ENCODE results near the gene RBCK1. TPM values are rescaled to one million over a fixed set of nuclear protein-coding genes. Genes with fewer than 3 reads are reported as not detected.

RBCK1 gene
- total and polyA plus RNA-seq, 2 donors (not counting 3 experiments of a cell fraction or from before 2014, with no cell fraction given): 80.4 to 82.7 TPM

- BruUV-seq (replicated peaks): no TSS peak
- intact Hi-C loops (cut with micrococcal nuclease) (no loop called here), dilution Hi-C loops (cut with MboI; ENCODE audit: extremely low pct_ligation_motif_present, low sequenced_read_pairs) (no loop called here)
- CTCF ChIA-PET: interaction anchor here (2.6 kb wide), 1 partner anchor 22 kb away, joined by 8 read pairs; no protein-coding TSS in a partner anchor
- POLR2A ChIA-PET: no interaction called here
- Histone ChIP-seq H3K79me2 (ENCODE audit: control insufficient read depth, insufficient read depth, low read length) (peaks cover 43% of the 10 kb centered on the region), H3K4me3 (replicated peaks in 1 of 3; ENCODE audit: insufficient read depth in 1 of 3, low read depth in 1 of 3, low read length in 3 of 3) (no peak overlapping the region), H3K36me3 (ENCODE audit: control insufficient read depth in 2 of 2, extremely low read depth in 1 of 2, insufficient read depth in 2 of 2, low read length in 2 of 2) (peaks cover 14 to 18% of the 10 kb centered on the region in 2 experiments), H2AFZ (ENCODE audit: low read depth, low read length) (no peak overlapping the region), H3K9ac (replicated peaks; ENCODE audit: extremely low read depth, insufficient read depth, low read length) (no peak overlapping the region), H3K27ac (ENCODE audit: insufficient read depth, low read depth, low read length) (no peak overlapping the region), H3K27me3 (ENCODE audit: control insufficient read depth in 2 of 2, insufficient read depth in 2 of 2, low read length in 2 of 2) (no peaks in the 10 kb centered on the region), H3K4me1 (ENCODE audit: control insufficient read depth, extremely low read depth, insufficient read depth, low read length) (peaks cover 6% of the 10 kb centered on the region), H3K9me3 (replicated peaks; ENCODE audit: control insufficient read depth, insufficient read depth, low read length) (no peaks in the 10 kb centered on the region), H3K4me2 (ENCODE audit: insufficient read depth, low read length) (no peak overlapping the region), H3K9me1 (replicated peaks; ENCODE audit: control insufficient read depth, extremely low read depth, insufficient read depth, low read length) (no peaks in the 10 kb centered on the region), H4K20me1 (replicated peaks; ENCODE audit: control insufficient read depth, extremely low read depth, insufficient read depth, low read length) (peaks cover 4% of the 10 kb centered on the region)
- no peak for TF ChIP-seq MYC (IDR thresholded peaks at IDR 0.05; ENCODE audit: low read depth, low read length)
- TF ChIP-seq MAX (IDR thresholded peaks at IDR 0.05; ENCODE audit: insufficient read depth, insufficient read length): no peak
- no peak for TF ChIP-seq FOS (IDR thresholded peaks at IDR 0.05; ENCODE audit: borderline replicate concordance, insufficient read depth, low read length)
- TF ChIP-seq CTCF (IDR thresholded peaks at IDR 0.05; ENCODE audit: extremely low read depth in 1 of 2, insufficient read depth in 1 of 2, low read depth in 1 of 2, low read length in 2 of 2): no peak
- TF ChIP-seq POLR2A (IDR thresholded peaks at IDR 0.05; ENCODE audit: low read depth, low read length): no peak
- no peak for TF ChIP-seq EZH2 (IDR thresholded peaks at IDR 0.05; ENCODE audit: borderline replicate concordance, low read depth, low read length, severe bottlenecking)
- no peak for TF ChIP-seq GATA2 (IDR thresholded peaks at IDR 0.05; ENCODE audit: insufficient read depth, insufficient read length, low read depth, low read length)
- TF ChIP-seq POLR2AphosphoS5 (IDR thresholded peaks at IDR 0.05; ENCODE audit: insufficient read depth, low read depth, low read length): no peak
- no peak for TF ChIP-seq JUN (IDR thresholded peaks at IDR 0.05; ENCODE audit: borderline replicate concordance, insufficient read depth, insufficient read length, low read depth)
- no peak for DNase-seq (ENCODE audit: low read depth, low spot score)
- FAIRE-seq: no peak
Observed at GRCh38 chr20:384723-385122, 23.4 kb upstream of the RBCK1 start.

All from endothelial cell of umbilical vein (primary cell).